ENCODE data around the gene CALY. TPM values are rescaled to one million over a fixed set of nuclear protein-coding genes. Genes with fewer than 3 reads are reported as not detected.

Gene CALY
- total RNA-seq, 1 donor from 2014 or later, result 0.98 TPM

- no peak for ATAC-seq
- intact Hi-C loops (cut with DNase I), result no loop called here
- DNase-seq (ENCODE audit: low spot score), result no peak
Observed at GRCh38 chr10:133280391-133281059, 56.2 kb downstream of the CALY start.

- ATAC-seq, result peak; percentile 21
- intact Hi-C loops (cut with DNase I), result no loop called here
- DNase-seq (ENCODE audit: low spot score), result no peak
Observed at GRCh38 chr10:133279326-133280226, 57.1 kb downstream of the CALY start.

- intact Hi-C loops (cut with DNase I), result no loop called here
- no peak for DNase-seq (ENCODE audit: low spot score)
- ATAC-seq, result peak; percentile 46
Observed at GRCh38 chr10:133278577-133279265, 58.0 kb downstream of the CALY start.

- no peak for DNase-seq (ENCODE audit: low spot score)
- intact Hi-C loops (cut with DNase I), result no loop called here
- no peak for ATAC-seq
Observed at GRCh38 chr10:133277993-133278576, 58.6 kb downstream of the CALY start.

- ATAC-seq (no peak), DNase-seq (ENCODE audit: low spot score) (no peak)
- intact Hi-C loops (cut with DNase I), result no loop called here
Observed at GRCh38 chr10:133277277-133277992, 59.3 kb downstream of the CALY start.

GRCh38 chr10:133276435-133277201 is 60.1 kb downstream of the CALY start, which contains the start of gene ADAM8:
Gene ADAM8 (minus strand): TSS chr10:133276868. CDS start chr10:133276817, 51 bp downstream.
- DNase-seq (ENCODE audit: low spot score) (no peak), ATAC-seq (no peak)
- intact Hi-C loops (cut with DNase I), result no loop called here

- intact Hi-C loops (cut with DNase I), result no loop called here
- ATAC-seq (no peak), DNase-seq (ENCODE audit: low spot score) (no peak)
Observed at GRCh38 chr10:133276100-133276434, 60.6 kb downstream of the CALY start.

- ATAC-seq, result no peak
- intact Hi-C loops (cut with DNase I), result no loop called here
Observed at GRCh38 chr10:133275684-133276092, 61.0 kb downstream of the CALY start.

GRCh38 chr10:133274751-133275683 is 61.7 kb downstream of the CALY start:
- intact Hi-C loops (cut with DNase I), result no loop called here
- no peak for ATAC-seq
- no peak for DNase-seq (ENCODE audit: low spot score)

More at GRCh38 chr10:133275684-133276092, 61.0 kb downstream of the CALY start:
- DNase-seq (ENCODE audit: low spot score), result no peak

Small RNA genes within 50 kb of the gene (microRNA-seq; reads per million reads assigned to microRNA genes)
- 1.4 reads per million for gene MIR3944

Other genes with a start within 250 kb of the CALY start
- 0.13 TPM for gene ADGRA1, start 249.0 kb downstream of the CALY start, total RNA-seq
- 7.1 TPM for gene KNDC1, start 176.7 kb downstream of the CALY start, total RNA-seq
- not detected for gene UTF1, start 106.7 kb downstream of the CALY start, total RNA-seq
- 3.0 TPM for gene VENTX, start 99.0 kb downstream of the CALY start, total RNA-seq
- 20.7 TPM for gene ADAM8, start 60.0 kb downstream of the CALY start, total RNA-seq
- 55.9 TPM for gene TUBGCP2, start 28.0 kb downstream of the CALY start, total RNA-seq
- gene ZNF511, start 28.0 kb downstream of the CALY start, total RNA-seq, result 27.8 TPM
- gene PRAP1, start 10.5 kb upstream of the CALY start, total RNA-seq, result 9.9 TPM
- 35.2 TPM for gene FUOM, start 21.1 kb upstream of the CALY start, total RNA-seq
- gene ECHS1, start 36.5 kb upstream of the CALY start, total RNA-seq, result 64.1 TPM
- gene PAOX, start 42.4 kb upstream of the CALY start, total RNA-seq, result 9.6 TPM
- 44.0 TPM for gene MTG1, start 57.3 kb upstream of the CALY start, total RNA-seq
- gene SPRN, start 87.7 kb upstream of the CALY start, total RNA-seq, result 0.13 TPM
- gene SCART1, start 117.0 kb upstream of the CALY start, total RNA-seq, result 4.7 TPM
- 5.7 TPM for gene CYP2E1, start 190.5 kb upstream of the CALY start, total RNA-seq
- 0.22 TPM for gene SYCE1, start 228.7 kb upstream of the CALY start, total RNA-seq